Vagina (tissue), 2 donors: ENCODE data around the gene MFN1.

Experiments used
- CTCF ChIP-seq, 3 experiments: fragments of 450-650 bp in 2 of 3; fragments of 200-600 bp in 1 of 3; sonication (generic) in 1 of 3; IDR thresholded peaks; one replicate each; pipeline ENCODE4 v1.5.1; 2017 to 2019; ENCODE audit warnings: antibody characterized with exemption in 3 of 3, mild to moderate bottlenecking in 2 of 3, moderate library complexity in 2 of 3
- POLR2A ChIP-seq, 2 donors: fragments of 450-650 bp; IDR thresholded peaks; one replicate each; pipeline ENCODE4 v1.6.1; 2017; ENCODE audit warnings: antibody characterized with exemption in 2 of 2, mild to moderate bottlenecking in 2 of 2, moderate library complexity in 2 of 2

- TF ChIP-seq CTCF (IDR thresholded peaks at IDR 0.05) (no peak), POLR2A (IDR thresholded peaks at IDR 0.05) (no peak)
Observed at GRCh38 chr3:179425075-179425474, 77.6 kb downstream of the MFN1 start.
